ENCODE data around the gene NFKBIA.
A peak's percentile ranks its signal among the peaks of the same experiment; 100 is the strongest.
"Not testable (repeated sequence)": the region's sequence is repeated elsewhere in the genome, so short reads cannot be mapped to it uniquely, and the experiment has no call there.

NFKBIA gene

GRCh38 chr14:35368139-35368460 lies 36.4 kb downstream of the NFKBIA start:
- in situ Hi-C loops (cut with HindIII; ENCODE audit: low pct_unique_long_range_greater_than_20kb, low sequenced_read_pairs) = no loop called here
- no peak for DNase-seq (ENCODE audit: low read depth in 1 of 2, low spot score in 1 of 2)
- no peak for TF ChIP-seq JUND (IDR thresholded peaks at IDR 0.05; ENCODE audit: low read depth)

- in situ Hi-C loops (cut with HindIII; ENCODE audit: low pct_unique_long_range_greater_than_20kb, low sequenced_read_pairs) = no loop called here
- TF ChIP-seq JUND (IDR thresholded peaks at IDR 0.05; ENCODE audit: low read depth) = no peak
- DNase-seq (ENCODE audit: low read depth in 1 of 2, low spot score in 1 of 2) = no peak
These were observed 37.5 kb downstream of the NFKBIA start for GRCh38 chr14:35367056-35367372.

- in situ Hi-C loops (cut with HindIII; ENCODE audit: low pct_unique_long_range_greater_than_20kb, low sequenced_read_pairs) = no loop called here
- no peak for DNase-seq (ENCODE audit: low read depth in 1 of 2, low spot score in 1 of 2)
- TF ChIP-seq JUND (IDR thresholded peaks at IDR 0.05; ENCODE audit: low read depth) = no peak
These were observed 38.0 kb downstream of the NFKBIA start for GRCh38 chr14:35366521-35366976.

DNA sequence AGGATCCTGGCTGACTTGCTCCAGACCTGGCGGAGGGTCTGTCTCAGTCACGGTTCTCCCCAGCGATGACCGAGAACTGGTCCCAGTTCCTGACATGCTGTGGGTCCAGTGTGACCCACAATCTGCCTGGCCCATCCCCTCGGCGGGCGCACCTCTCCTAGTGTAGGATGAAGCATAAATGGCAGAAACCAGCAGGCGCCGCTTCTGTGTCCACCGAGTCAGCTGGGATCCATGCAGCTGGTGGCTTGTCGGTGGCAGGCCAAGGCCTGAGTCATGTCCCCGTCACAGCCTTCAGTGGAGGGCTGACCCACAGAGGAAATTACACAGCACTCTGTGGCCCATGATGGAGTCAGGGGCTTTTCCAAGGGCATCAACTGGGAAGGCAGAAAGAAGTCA lies 38.5 kb downstream of the NFKBIA start:
- in situ Hi-C loops (cut with HindIII; ENCODE audit: low pct_unique_long_range_greater_than_20kb, low sequenced_read_pairs) = no loop called here
- DNase-seq (ENCODE audit: low read depth in 1 of 2, low spot score in 1 of 2) = no peak
- no peak for TF ChIP-seq JUND (IDR thresholded peaks at IDR 0.05; ENCODE audit: low read depth)

GRCh38 chr14:35365130-35366055 lies 39.2 kb downstream of the NFKBIA start:
- no peak for TF ChIP-seq JUND (IDR thresholded peaks at IDR 0.05; ENCODE audit: low read depth)
- in situ Hi-C loops (cut with HindIII; ENCODE audit: low pct_unique_long_range_greater_than_20kb, low sequenced_read_pairs) = no loop called here
- no peak for DNase-seq (ENCODE audit: low read depth in 1 of 2, low spot score in 1 of 2)

GRCh38 chr14:35362911-35363374 lies 41.6 kb downstream of the NFKBIA start:
- TF ChIP-seq JUND (IDR thresholded peaks at IDR 0.05; ENCODE audit: low read depth) = no peak
- no peak for DNase-seq (ENCODE audit: low read depth in 1 of 2, low spot score in 1 of 2)
- in situ Hi-C loops (cut with HindIII; ENCODE audit: low pct_unique_long_range_greater_than_20kb, low sequenced_read_pairs) = no loop called here

- no peak for DNase-seq (ENCODE audit: low read depth in 1 of 2, low spot score in 1 of 2)
- TF ChIP-seq JUND (IDR thresholded peaks at IDR 0.05; ENCODE audit: low read depth) = no peak
- in situ Hi-C loops (cut with HindIII; ENCODE audit: low pct_unique_long_range_greater_than_20kb, low sequenced_read_pairs) = no loop called here
These were observed 42.1 kb downstream of the NFKBIA start for GRCh38 chr14:35362450-35362849.

DNA sequence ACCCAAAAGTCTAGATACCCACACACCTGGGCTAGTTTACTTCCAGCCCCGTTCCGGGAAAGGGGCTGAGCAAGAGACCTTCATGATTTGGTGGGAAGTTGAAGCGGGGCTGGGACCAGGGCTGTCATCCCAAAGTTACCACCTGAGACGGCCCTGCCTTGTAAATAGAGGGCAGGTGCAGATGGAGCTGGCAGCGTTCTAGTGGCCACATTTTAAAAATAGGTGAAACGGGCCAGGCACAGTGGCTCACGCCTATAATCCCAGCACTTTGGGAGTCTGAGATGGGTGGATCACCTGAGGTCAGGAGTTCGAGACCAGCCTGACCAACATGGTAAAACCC lies 43.4 kb downstream of the NFKBIA start:
- no peak for TF ChIP-seq JUND (IDR thresholded peaks at IDR 0.05; ENCODE audit: low read depth)
- in situ Hi-C loops (cut with HindIII; ENCODE audit: low pct_unique_long_range_greater_than_20kb, low sequenced_read_pairs) = no loop called here
- no peak for DNase-seq (ENCODE audit: low read depth in 1 of 2, low spot score in 1 of 2)

DNA sequence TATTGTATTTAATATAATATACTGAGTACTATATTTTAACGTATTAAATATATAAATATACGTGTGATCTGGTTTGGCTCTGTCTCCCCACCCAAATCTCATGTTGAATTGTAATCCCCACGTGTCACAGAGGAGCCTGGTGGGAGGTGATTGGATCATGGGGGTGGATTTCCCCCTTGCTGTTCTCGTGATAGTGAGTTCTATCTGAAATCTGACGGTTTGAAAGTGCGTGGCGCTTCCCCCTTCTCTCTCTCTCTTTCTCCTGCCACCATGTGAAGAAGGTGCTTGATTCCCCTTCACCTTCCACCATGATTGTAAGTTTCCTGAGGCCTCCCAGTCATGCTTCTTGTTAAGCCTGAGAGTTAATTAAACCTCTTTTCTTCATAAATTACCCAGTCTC lies 44.9 kb downstream of the NFKBIA start:
- in situ Hi-C loops (cut with HindIII; ENCODE audit: low pct_unique_long_range_greater_than_20kb, low sequenced_read_pairs); DNase-seq (ENCODE audit: low read depth in 1 of 2, low spot score in 1 of 2): not testable (repeated sequence)

GRCh38 chr14:35355981-35356841 lies 48.3 kb downstream of the NFKBIA start:
- no peak for DNase-seq (ENCODE audit: low read depth in 1 of 2, low spot score in 1 of 2)
- in situ Hi-C loops (cut with HindIII; ENCODE audit: low pct_unique_long_range_greater_than_20kb, low sequenced_read_pairs) = no loop called here
- no peak for TF ChIP-seq JUND (IDR thresholded peaks at IDR 0.05; ENCODE audit: low read depth)

DNA sequence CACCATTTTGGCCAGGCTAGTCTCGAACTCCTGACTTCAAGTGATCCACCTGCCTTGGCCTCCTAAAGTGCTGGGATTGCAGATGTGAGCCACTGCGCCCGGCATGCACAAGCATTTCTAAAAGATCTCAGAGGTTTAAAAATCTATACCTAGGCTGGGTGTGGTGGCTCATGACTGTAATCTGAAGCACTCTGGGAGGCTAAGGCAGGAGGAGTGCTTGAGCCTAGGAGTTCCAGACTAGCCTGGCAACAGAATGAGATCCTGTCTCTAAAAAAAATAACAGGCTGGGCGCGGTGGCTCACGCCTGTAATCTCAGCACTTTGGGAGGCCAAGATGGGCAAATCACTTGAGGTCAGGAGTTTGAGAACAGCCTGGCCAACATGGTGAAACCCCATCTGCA lies 49.3 kb downstream of the NFKBIA start:
- in situ Hi-C loops (cut with HindIII; ENCODE audit: low pct_unique_long_range_greater_than_20kb, low sequenced_read_pairs); DNase-seq (ENCODE audit: low read depth in 1 of 2, low spot score in 1 of 2): not testable (repeated sequence)

DNA sequence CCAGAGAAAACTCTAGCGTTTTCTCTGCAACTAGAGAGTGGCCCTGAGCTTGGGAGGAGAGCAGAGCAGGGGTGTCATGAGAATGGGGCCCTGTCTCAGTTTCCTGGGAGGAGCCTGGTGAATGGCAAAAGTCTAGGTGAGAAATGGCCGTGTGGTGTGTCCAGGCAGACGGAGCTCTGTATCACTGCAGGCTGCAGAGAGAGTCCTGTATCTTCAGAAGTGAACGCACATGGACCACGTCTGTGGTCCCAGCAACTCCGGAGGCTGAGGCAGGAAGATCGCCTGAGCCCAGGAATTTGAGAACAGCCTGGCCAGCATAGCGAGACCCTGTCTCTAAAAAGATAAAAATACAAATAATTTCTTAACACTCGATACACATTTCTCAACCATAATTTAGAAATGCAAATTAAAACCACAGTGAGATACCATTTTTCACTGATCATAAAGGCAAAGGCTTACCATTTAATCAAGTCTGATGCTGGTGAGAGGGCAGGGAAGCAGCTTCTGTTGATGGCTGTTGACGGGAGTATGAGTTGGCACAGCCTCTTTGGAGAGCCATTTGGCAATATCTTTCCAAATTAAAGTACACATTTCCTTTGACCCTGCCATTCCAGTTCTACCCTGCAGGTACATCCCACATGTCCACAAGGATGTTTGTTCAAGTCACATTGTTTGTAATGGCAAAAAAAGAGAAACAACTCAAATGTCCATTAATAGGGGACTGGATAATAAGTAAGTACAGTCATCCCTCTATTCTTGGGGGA lies 51.0 kb downstream of the NFKBIA start:
- in situ Hi-C loops (cut with HindIII; ENCODE audit: low pct_unique_long_range_greater_than_20kb, low sequenced_read_pairs) = no loop called here
- DNase-seq (ENCODE audit: low read depth in 1 of 2, low spot score in 1 of 2) = peak; percentile 52 to 87
- no peak for TF ChIP-seq JUND (IDR thresholded peaks at IDR 0.05; ENCODE audit: low read depth)

All from T47D (cell line).